ENCODE measurements around the gene MTFR1L. TPM values are rescaled to one million over a fixed set of nuclear protein-coding genes. Genes with fewer than 3 reads are reported as not detected.
A peak's percentile ranks its signal among the peaks of the same experiment; 100 is the strongest.

The MTFR1L gene
- polyA plus RNA-seq, 2 of the 4 experiments (the other 2 are of a cell fraction): 26.1 TPM

DNA sequence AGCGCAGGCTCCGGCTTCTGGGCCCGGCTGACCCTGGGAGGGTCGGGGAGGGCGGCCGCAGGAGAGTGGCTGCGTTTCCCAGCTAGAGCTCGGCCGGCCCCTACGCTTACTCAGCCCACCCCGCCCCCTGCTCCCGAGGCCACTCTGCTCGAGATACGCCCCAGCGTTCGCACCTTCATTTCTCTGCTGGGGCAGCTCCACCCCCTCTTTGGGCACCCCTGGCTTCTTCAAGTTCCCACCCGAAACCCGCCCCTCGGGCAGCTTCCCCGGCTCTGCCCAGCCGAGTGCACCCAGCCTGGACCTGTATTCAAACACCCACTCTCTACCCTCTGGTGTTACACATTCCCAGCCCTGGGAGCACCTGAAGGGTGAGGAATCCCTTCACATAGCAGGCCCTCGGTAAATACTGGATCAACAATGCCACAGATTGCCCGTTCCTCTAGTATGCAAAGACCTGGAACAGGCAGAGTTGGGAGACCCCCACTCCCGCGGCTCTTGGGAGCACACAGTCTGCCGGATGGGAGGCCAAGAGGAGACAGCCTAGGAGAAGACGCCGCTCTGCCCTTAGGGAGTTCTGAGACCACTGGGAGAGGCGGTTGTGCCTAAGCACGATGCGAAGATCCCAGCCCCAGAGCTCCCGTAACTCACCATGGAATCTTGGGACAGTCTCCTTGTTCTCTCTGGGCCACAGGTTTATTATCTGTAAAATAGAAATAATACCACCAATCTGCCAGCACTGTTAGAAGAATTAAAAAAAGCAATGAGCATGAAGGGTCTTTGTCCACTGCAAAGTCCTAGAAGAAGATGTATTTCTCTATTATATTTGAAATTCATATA, 56.3 kb downstream of the MTFR1L start:
- TF ChIP-seq TFCP2L1 (CRISPR knock-in tag; IDR thresholded peaks at IDR 0.05) (no peak), RAD21 (conservative IDR thresholded peaks at IDR 0.05 in 1 of 2, IDR thresholded peaks at IDR 0.05 in 1 of 2) (no peak), ZC3H11A (IDR thresholded peaks at IDR 0.05) (no peak)
- ATAC-seq (no peak), DNase-seq (ENCODE audit: low read depth in 1 of 2, low spot score in 1 of 2) (no peak), FAIRE-seq (no peak)
- Histone ChIP-seq H3K4me2 (peak overlapping the region; percentile 98), H3K27ac (peak overlapping the region; percentile 89 to 98), H3K4me1 (peaks cover 33% of the 10 kb centered on the region), H3K9me3 (no peaks in the 10 kb centered on the region), H3K4me3 (peak overlapping the region; percentile 58)
- ChIA-PET POLR2A (interaction anchor here (1.3 kb wide), 1 partner anchor 16 kb away, joined by 6 read pairs; no protein-coding TSS in a partner anchor), CTCF (interaction anchor here (1.1 to 2.1 kb wide), 6 partner anchors 12 to 774 kb away, joined by 3 to 6 read pairs (median 4); no protein-coding TSS in a partner anchor)
- 95% methylated on average over 17 of the region's 32 CpGs for WGBS (ENCODE audit: missing lambda C conversion rate)

DNA sequence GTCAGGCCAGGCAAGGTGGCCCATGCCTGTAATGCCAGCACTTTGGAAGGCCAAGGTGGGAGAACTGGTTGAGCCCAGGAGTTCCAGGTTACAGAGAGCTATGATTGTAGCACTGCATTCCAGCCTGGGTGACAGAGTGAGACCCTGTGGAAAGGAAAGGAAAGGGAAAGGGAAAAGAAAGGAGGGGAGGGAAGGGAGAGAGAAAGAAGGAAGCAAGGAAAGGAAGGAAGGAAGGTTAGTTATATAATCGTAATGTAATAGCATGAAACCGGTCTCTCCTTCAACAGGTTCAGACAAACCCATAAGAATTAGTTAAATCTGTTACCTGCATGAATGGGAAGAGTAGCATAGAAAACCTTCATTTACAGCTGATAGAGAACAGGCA, 56.9 kb downstream of the MTFR1L start:
- POLR2A ChIA-PET: no interaction called here

DNA sequence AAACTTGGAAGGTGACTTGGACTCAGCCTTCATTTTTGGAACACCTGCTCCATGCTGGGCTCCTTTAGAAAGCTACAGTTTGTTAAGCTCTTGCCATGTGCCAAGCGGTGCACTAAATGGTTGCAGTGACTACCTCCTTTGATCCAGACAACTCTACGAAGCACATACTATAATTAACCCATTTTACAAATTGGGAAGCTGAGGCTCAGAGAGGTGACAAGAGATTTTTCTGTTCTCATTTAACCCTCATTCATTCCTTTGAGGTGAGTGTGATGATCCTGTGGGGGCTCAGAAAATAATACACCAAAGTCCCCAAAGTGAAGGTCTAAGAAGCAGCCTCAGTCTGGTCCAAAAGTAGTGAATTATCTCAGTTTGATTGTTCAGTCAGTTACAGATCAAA, 57.4 kb downstream of the MTFR1L start:
- no peak for ATAC-seq
- Histone ChIP-seq H3K4me2 (no peak overlapping the region), H3K27ac (no peak overlapping the region), H3K9me3 (no peaks in the 10 kb centered on the region), H3K4me3 (no peak overlapping the region), H3K4me1 (peaks cover 22% of the 10 kb centered on the region)
- WGBS (ENCODE audit: missing lambda C conversion rate): 87% methylated on average over 2 of the region's 2 CpGs
- ChIA-PET POLR2A (no interaction called here), CTCF (interaction anchor here (1.5 kb wide), 1 partner anchor 18 kb away, joined by 6 read pairs; no protein-coding TSS in a partner anchor)
- no peak for DNase-seq (ENCODE audit: low read depth in 1 of 2, low spot score in 1 of 2)
- FAIRE-seq: no peak
- TF ChIP-seq POLR2AphosphoS2 (conservative IDR thresholded peaks at IDR 0.05; ENCODE audit: low read length) (no peak), TP53 (CRISPR knock-in tag; IDR thresholded peaks at IDR 0.05) (no peak), ZSCAN20 (CRISPR knock-in tag; IDR thresholded peaks at IDR 0.05) (no peak), SMC3 (IDR thresholded peaks at IDR 0.05) (no peak), CBX8 (IDR thresholded peaks at IDR 0.05) (no peak), RNF2 (IDR thresholded peaks at IDR 0.05; ENCODE audit: borderline replicate concordance, low read depth) (no peak), FOSL2 (IDR thresholded peaks at IDR 0.05) (no peak), FOSL2 (CRISPR knock-in tag; IDR thresholded peaks at IDR 0.05) (no peak), JUNB (IDR thresholded peaks at IDR 0.05) (no peak), CHD4 (IDR thresholded peaks at IDR 0.05; ENCODE audit: borderline replicate concordance) (no peak), EP300 (IDR thresholded peaks at IDR 0.05) (no peak)
- TF ChIP-seq, protein P1, sequence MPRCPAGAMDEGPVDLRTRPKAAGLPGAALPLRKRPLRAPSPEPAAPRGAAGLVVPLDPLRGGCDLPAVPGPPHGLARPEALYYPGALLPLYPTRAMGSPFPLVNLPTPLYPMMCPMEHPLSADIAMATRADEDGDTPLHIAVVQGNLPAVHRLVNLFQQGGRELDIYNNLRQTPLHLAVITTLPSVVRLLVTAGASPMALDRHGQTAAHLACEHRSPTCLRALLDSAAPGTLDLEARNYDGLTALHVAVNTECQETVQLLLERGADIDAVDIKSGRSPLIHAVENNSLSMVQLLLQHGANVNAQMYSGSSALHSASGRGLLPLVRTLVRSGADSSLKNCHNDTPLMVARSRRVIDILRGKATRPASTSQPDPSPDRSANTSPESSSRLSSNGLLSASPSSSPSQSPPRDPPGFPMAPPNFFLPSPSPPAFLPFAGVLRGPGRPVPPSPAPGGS (IDR thresholded peaks at IDR 0.05): no peak
- TF ChIP-seq, protein P2, sequence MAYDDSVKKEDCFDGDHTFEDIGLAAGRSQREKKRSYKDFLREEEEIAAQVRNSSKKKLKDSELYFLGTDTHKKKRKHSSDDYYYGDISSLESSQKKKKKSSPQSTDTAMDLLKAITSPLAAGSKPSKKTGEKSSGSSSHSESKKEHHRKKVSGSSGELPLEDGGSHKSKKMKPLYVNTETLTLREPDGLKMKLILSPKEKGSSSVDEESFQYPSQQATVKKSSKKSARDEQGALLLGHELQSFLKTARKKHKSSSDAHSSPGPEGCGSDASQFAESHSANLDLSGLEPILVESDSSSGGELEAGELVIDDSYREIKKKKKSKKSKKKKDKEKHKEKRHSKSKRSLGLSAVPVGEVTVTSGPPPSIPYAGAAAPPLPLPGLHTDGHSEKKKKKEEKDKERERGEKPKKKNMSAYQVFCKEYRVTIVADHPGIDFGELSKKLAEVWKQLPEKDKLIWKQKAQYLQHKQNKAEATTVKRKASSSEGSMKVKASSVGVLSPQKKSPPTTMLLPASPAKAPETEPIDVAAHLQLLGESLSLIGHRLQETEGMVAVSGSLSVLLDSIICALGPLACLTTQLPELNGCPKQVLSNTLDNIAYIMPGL (CRISPR knock-in tag; IDR thresholded peaks at IDR 0.05; ENCODE audit: borderline replicate concordance): no peak
- TF ChIP-seq, protein P3, sequence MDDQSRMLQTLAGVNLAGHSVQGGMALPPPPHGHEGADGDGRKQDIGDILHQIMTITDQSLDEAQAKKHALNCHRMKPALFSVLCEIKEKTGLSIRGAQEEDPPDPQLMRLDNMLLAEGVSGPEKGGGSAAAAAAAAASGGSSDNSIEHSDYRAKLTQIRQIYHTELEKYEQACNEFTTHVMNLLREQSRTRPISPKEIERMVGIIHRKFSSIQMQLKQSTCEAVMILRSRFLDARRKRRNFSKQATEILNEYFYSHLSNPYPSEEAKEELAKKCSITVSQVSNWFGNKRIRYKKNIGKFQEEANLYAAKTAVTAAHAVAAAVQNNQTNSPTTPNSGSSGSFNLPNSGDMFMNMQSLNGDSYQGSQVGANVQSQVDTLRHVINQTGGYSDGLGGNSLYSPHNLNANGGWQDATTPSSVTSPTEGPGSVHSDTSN (IDR thresholded peaks at IDR 0.05): no peak
- TF ChIP-seq, protein P4, sequence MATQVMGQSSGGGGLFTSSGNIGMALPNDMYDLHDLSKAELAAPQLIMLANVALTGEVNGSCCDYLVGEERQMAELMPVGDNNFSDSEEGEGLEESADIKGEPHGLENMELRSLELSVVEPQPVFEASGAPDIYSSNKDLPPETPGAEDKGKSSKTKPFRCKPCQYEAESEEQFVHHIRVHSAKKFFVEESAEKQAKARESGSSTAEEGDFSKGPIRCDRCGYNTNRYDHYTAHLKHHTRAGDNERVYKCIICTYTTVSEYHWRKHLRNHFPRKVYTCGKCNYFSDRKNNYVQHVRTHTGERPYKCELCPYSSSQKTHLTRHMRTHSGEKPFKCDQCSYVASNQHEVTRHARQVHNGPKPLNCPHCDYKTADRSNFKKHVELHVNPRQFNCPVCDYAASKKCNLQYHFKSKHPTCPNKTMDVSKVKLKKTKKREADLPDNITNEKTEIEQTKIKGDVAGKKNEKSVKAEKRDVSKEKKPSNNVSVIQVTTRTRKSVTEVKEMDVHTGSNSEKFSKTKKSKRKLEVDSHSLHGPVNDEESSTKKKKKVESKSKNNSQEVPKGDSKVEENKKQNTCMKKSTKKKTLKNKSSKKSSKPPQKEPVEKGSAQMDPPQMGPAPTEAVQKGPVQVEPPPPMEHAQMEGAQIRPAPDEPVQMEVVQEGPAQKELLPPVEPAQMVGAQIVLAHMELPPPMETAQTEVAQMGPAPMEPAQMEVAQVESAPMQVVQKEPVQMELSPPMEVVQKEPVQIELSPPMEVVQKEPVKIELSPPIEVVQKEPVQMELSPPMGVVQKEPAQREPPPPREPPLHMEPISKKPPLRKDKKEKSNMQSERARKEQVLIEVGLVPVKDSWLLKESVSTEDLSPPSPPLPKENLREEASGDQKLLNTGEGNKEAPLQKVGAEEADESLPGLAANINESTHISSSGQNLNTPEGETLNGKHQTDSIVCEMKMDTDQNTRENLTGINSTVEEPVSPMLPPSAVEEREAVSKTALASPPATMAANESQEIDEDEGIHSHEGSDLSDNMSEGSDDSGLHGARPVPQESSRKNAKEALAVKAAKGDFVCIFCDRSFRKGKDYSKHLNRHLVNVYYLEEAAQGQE (IDR thresholded peaks at IDR 0.05): no peak

More for the DNA sequence above, 56.9 kb downstream of the MTFR1L start:
- TF ChIP-seq RCOR1 (IDR thresholded peaks at IDR 0.05; ENCODE audit: low read depth, low read length) (no peak), RAD21 (conservative IDR thresholded peaks at IDR 0.05 in 1 of 2, IDR thresholded peaks at IDR 0.05 in 1 of 2) (no peak), KDM5A (IDR thresholded peaks at IDR 0.05) (no peak), EP300 (IDR thresholded peaks at IDR 0.05) (no peak), PHF8 (IDR thresholded peaks at IDR 0.05; ENCODE audit: borderline replicate concordance, low read depth) (no peak), TP53 (CRISPR knock-in tag; IDR thresholded peaks at IDR 0.05) (no peak), MAZ (IDR thresholded peaks at IDR 0.05; ENCODE audit: borderline replicate concordance, low read depth, low read length) (no peak), GATA3 (IDR thresholded peaks at IDR 0.05; ENCODE audit: borderline replicate concordance) (no peak), POLR2AphosphoS2 (conservative IDR thresholded peaks at IDR 0.05; ENCODE audit: low read length) (no peak), KDM1A (IDR thresholded peaks at IDR 0.05; ENCODE audit: low read depth) (no peak), EHF (CRISPR knock-in tag; IDR thresholded peaks at IDR 0.05) (no peak)
- TF ChIP-seq, protein P5, sequence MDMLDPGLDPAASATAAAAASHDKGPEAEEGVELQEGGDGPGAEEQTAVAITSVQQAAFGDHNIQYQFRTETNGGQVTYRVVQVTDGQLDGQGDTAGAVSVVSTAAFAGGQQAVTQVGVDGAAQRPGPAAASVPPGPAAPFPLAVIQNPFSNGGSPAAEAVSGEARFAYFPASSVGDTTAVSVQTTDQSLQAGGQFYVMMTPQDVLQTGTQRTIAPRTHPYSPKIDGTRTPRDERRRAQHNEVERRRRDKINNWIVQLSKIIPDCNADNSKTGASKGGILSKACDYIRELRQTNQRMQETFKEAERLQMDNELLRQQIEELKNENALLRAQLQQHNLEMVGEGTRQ (IDR thresholded peaks at IDR 0.05): no peak
- no peaks in the 10 kb centered on the region for H3K9me3 ChIP-seq
- peaks cover 27% of the 10 kb centered on the region for H3K4me1 ChIP-seq
- CTCF ChIA-PET: interaction anchor here (1.5 kb wide), 1 partner anchor 19 kb away, joined by 6 read pairs; no protein-coding TSS in a partner anchor
- H3K27ac ChIP-seq: no peak overlapping the region; a peak in 1 of 6 replicates
- WGBS (ENCODE audit: missing lambda C conversion rate): 92% methylated on average over 2 of the region's 2 CpGs
- DNase-seq (ENCODE audit: low read depth in 1 of 2, low spot score in 1 of 2) (no peak), FAIRE-seq (no peak), ATAC-seq (no peak)
- H3K4me3 ChIP-seq: no peak overlapping the region
- no peak overlapping the region for H3K4me2 ChIP-seq
